Smooth muscle cell of the brain vasculature (primary cell): ENCODE data around the gene EPN2.

Experiments
- DNase-seq: peaks from one replicate; pipeline ENCODE4 v3.0.0-alpha.2; 2012; ENCODE audit warnings: low read depth, low spot score

Gene EPN2

GRCh38 chr17:19381741-19382444 lies 144.7 kb downstream of the EPN2 start:
- DNase-seq = no peak

GRCh38 chr17:19382531-19383444 lies 145.6 kb downstream of the EPN2 start:
- DNase-seq = no peak

- DNase-seq = no peak
These were observed 146.7 kb downstream of the EPN2 start for GRCh38 chr17:19383681-19384470.

- DNase-seq = peak; percentile 86
These were observed 147.7 kb downstream of the EPN2 start for GRCh38 chr17:19384723-19385391.

DNA sequence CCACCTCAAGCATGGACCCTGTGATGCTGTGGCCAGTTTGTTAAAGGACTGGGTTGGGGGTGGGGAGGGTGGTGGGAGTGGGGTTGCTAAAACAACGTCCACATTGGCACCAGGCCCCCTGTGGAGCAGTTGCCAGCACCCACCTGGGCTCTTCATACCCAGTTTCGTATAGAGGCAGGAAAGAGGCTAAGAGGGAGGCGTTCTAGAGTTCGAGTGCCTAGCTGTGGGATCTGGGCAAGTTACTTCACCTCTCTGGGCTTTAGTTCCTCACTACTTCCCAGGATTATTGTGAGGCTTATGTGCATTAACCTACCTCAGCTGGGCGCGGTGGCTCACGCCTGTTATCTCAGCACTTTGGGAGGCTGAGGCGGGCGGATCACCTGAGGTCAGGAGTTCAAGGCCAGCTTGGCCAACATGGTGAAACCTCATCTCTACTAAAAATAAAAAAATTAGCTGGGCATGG lies 148.4 kb downstream of the EPN2 start:
- no peak for DNase-seq
